B cell (primary cell): ENCODE data around the gene GRPR.

ENCODE experiments used
- CTCF ChIP-seq: fragments of 200-600 bp; IDR thresholded peaks from one replicate; pipeline ENCODE4 v1.8.0; 2022; ENCODE audit warnings: antibody characterized with exemption, mild to moderate bottlenecking
- EZH2 ChIP-seq: IDR thresholded peaks from 2 replicates; pipeline ENCODE4 v1.6.1; 2012; ENCODE audit warnings: borderline replicate concordance, low read depth, mild to moderate bottlenecking, moderate library complexity, low read length; ENCODE audit not compliant: insufficient read depth, poor library complexity, severe bottlenecking

GRCh38 chrX:16119353-16120220, 3.8 kb upstream of the GRPR start:
- TF ChIP-seq CTCF (no peak), EZH2 (no peak)
